ENCODE results near the gene ARMC2. TPM values are rescaled to one million over a fixed set of nuclear protein-coding genes. Genes with fewer than 3 reads are reported as not detected.

ARMC2 gene
- total and polyA plus RNA-seq, 5 donors, result 3.7 to 16.2 (median 12.7) TPM

DNA sequence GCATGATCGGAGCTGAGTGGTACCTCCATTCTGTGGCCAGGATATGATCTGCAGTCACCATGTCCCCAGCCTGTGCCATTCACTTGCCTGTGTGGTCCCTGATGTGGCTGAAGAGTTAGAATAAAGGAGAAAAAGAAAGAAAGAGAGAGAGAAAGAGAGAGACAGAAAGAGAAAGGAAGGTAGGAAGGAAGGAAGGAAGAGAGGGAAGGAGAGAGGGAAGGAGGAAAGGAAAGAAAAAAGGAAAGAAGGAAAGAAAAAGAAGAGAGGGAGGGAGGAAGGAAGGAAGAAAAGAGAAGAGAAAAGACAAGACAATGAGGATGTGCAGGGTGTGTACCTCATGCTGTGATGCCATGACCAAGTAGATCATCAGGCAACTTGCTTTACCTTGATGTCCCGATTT is 22.1 kb downstream of the ARMC2 start:
- no peak overlapping the region for H3K4me3 ChIP-seq (ENCODE audit: low read length)
- no peaks in the 10 kb centered on the region for H3K27me3 ChIP-seq (ENCODE audit: control insufficient read depth, insufficient read depth)
- DNase-seq, result no peak
- H3K4me1 ChIP-seq (ENCODE audit: control insufficient read depth, insufficient read depth, low read length), result peaks cover 11% of the 10 kb centered on the region
- no peak for ATAC-seq
- intact Hi-C loops (cut with DNase I), result no loop called here
- WGBS, result 96% methylated on average over 2 of the region's 2 CpGs
- no peaks in the 10 kb centered on the region for H3K9me3 ChIP-seq (ENCODE audit: control insufficient read depth, low read length)
- H3K27ac ChIP-seq (ENCODE audit: low read length), result no peak overlapping the region

DNA sequence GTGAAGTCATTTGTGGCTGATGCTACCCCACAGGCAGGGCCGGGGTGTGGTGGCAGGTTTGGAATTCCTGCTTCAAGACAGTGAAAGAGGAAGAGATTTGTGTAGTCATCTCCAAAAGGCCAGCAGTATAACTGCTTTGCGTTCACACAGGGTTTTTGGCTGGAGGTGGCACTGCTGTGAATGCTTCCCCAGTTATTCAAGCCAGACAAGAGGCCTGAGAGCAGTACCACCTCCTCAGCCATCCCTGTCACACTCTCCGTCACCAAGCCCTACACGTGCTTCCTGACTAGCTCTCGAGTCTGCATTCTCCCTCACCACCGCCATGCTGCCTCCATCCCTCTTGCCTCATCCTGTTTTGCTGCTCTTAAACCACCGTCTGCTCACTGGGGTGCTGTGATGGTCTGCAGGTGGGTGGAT is 23.9 kb downstream of the ARMC2 start:
- 62% methylated on average over 7 of the region's 7 CpGs for WGBS
- H3K9me3 ChIP-seq (ENCODE audit: control insufficient read depth, low read length), result no peaks in the 10 kb centered on the region
- DNase-seq (no peak), ATAC-seq (no peak)
- no peaks in the 10 kb centered on the region for H3K27me3 ChIP-seq (ENCODE audit: control insufficient read depth, insufficient read depth)
- peaks cover 11% of the 10 kb centered on the region for H3K4me1 ChIP-seq (ENCODE audit: control insufficient read depth, insufficient read depth, low read length)
- H3K27ac ChIP-seq (ENCODE audit: low read length), result peak overlapping the region; percentile 14
- H3K4me3 ChIP-seq (ENCODE audit: low read length), result no peak overlapping the region
- intact Hi-C loops (cut with DNase I), result no loop called here

DNA sequence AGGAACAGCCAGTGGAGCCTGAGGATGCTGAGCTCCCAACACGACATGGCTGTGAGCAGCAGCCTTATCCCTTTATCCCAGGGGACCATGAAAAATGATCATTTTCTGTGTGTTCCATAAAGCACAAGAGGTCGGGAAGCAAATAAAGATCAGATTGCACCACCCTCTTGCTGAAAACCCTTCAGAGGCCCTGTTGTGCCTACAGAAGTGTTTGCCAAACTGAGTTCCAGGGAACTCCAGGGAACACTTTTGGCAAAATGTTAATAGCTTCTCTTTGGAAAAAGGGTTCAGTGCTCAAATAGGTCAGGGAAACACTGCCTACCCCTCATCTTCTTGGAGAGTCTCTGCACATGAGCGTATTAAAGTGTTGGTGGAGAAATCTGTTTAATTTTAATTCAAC is 24.4 kb downstream of the ARMC2 start:
- ATAC-seq (no peak), DNase-seq (no peak)
- no peaks in the 10 kb centered on the region for H3K27me3 ChIP-seq (ENCODE audit: control insufficient read depth, insufficient read depth)
- H3K9me3 ChIP-seq (ENCODE audit: control insufficient read depth, low read length), result no peaks in the 10 kb centered on the region
- H3K27ac ChIP-seq (ENCODE audit: low read length), result peak overlapping the region; percentile 14
- WGBS, result 66% methylated on average over 3 of the region's 3 CpGs
- intact Hi-C loops (cut with DNase I), result no loop called here
- no peak overlapping the region for H3K4me3 ChIP-seq (ENCODE audit: low read length)
- peaks cover 11% of the 10 kb centered on the region for H3K4me1 ChIP-seq (ENCODE audit: control insufficient read depth, insufficient read depth, low read length)

DNA sequence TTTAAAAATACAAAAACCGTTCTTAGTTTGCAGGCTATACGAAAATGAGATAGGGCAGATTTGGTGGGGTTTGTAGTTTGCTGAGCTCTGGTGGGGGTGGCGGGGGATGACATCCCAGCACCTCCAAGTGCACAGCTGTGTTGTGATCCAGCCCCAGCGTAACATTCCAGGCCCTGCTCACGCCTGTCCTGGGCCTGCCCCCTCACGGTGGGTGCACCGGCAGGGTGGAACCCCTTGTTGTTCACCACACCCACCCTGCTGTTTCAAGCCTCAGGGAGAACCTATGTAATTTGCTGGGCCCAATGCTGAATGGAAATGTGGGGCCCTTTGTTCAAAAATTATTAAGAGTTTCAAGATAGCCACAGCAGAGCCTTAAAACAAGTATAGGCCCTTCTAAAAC is 25.0 kb downstream of the ARMC2 start:
- Histone ChIP-seq H3K27me3 (ENCODE audit: control insufficient read depth, insufficient read depth) (no peaks in the 10 kb centered on the region), H3K9me3 (ENCODE audit: control insufficient read depth, low read length) (no peaks in the 10 kb centered on the region), H3K4me1 (ENCODE audit: control insufficient read depth, insufficient read depth, low read length) (peaks cover 11% of the 10 kb centered on the region), H3K4me3 (ENCODE audit: low read length) (no peak overlapping the region), H3K27ac (ENCODE audit: low read length) (no peak overlapping the region)
- ATAC-seq (no peak), DNase-seq (no peak)
- 84% methylated on average over 7 of the region's 7 CpGs for WGBS
- intact Hi-C loops (cut with DNase I), result no loop called here

DNA sequence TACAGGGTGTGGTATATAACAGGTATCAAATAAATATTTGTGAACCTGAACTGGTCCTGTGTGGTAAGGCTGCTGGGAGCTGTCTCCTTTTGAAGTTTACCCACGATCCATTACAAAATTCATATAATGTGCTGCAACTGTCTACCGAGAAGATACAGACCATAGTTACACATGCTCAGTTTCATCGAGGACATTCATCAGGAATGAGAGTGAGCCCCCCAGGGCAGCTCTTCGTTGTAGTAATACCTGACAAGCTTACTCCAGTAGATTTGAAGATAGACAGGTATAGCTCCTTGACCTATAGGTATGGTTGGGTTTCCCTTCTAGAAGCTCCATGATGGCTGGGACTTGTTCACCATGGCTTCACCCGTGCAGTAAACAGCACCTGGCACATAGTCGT is 25.7 kb downstream of the ARMC2 start:
- no peaks in the 10 kb centered on the region for H3K9me3 ChIP-seq (ENCODE audit: control insufficient read depth, low read length)
- peaks cover 11% of the 10 kb centered on the region for H3K4me1 ChIP-seq (ENCODE audit: control insufficient read depth, insufficient read depth, low read length)
- intact Hi-C loops (cut with DNase I), result no loop called here
- ATAC-seq (no peak), DNase-seq (no peak)
- WGBS, result 80% methylated on average over 6 of the region's 6 CpGs
- H3K4me3 ChIP-seq (ENCODE audit: low read length), result no peak overlapping the region
- no peak overlapping the region for H3K27ac ChIP-seq (ENCODE audit: low read length)
- H3K27me3 ChIP-seq (ENCODE audit: control insufficient read depth, insufficient read depth), result no peaks in the 10 kb centered on the region

DNA sequence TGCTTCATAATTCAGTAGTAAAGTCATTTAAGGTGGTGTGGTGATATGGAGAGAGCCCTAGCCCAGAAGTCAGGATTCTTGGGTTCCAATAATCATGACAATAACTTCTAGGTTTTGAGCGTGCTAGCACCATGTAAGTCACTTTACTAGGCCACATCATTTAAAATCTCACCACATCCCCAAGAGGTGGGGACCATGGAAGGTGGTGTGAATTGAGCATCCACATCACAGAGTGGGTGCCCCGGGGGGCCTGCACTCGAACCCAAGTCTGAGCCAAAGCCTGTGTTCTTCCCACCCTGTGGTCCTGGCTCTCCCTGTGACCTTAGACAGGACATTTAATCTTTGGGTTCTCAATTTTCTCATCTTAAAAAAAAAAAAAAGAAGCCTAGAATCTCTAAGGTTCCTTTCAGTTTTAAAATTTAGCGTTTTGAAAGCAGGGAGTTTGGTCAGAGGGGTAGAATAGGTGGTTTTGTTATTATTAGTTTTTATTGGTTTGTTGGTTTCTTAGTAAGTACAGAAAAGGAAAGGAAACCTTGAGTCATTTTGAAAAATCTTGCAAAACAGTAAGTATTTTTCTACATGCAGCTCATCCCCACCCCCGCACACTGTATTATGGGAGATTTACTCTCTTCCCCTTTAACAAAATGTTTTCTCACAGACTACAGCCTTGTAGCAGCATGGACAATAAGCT is 26.4 kb downstream of the ARMC2 start:
- Histone ChIP-seq H3K27me3 (ENCODE audit: control insufficient read depth, insufficient read depth) (no peaks in the 10 kb centered on the region), H3K4me3 (ENCODE audit: low read length) (no peak overlapping the region), H3K9me3 (ENCODE audit: control insufficient read depth, low read length) (no peaks in the 10 kb centered on the region), H3K27ac (ENCODE audit: low read length) (peak overlapping the region; percentile 2), H3K4me1 (ENCODE audit: control insufficient read depth, insufficient read depth, low read length) (peaks cover 11% of the 10 kb centered on the region)
- 81% methylated on average over 5 of the region's 5 CpGs for WGBS
- peak in 1 of 3 donors; percentile 34 for DNase-seq
- ATAC-seq, result no peak
- intact Hi-C loops (cut with DNase I), result no loop called here

DNA sequence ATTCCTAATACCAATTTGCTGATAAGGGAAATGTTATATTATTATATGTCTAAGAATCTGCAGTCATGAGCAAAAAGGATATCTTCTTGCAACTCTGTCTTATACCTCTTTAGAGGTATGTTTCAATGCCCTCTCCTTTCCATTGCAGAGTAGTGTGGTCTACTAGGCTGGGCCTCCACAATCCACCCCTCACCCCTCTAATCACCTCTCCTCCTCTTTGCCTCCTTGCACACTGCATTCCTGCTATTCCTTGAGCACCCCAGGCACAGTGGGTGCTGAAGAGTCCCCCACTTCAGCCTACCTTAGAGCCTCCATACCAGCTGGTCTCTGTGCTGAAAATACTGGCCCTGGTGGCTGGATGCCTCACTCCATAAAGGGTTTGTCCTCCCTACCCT is 26.9 kb downstream of the ARMC2 start:
- no peak overlapping the region for H3K27ac ChIP-seq (ENCODE audit: low read length)
- DNase-seq (no peak), ATAC-seq (no peak)
- H3K4me3 ChIP-seq (ENCODE audit: low read length), result no peak overlapping the region
- peaks cover 11% of the 10 kb centered on the region for H3K4me1 ChIP-seq (ENCODE audit: control insufficient read depth, insufficient read depth, low read length)
- no peaks in the 10 kb centered on the region for H3K27me3 ChIP-seq (ENCODE audit: control insufficient read depth, insufficient read depth)
- no peaks in the 10 kb centered on the region for H3K9me3 ChIP-seq (ENCODE audit: control insufficient read depth, low read length)
- intact Hi-C loops (cut with DNase I), result no loop called here

DNA sequence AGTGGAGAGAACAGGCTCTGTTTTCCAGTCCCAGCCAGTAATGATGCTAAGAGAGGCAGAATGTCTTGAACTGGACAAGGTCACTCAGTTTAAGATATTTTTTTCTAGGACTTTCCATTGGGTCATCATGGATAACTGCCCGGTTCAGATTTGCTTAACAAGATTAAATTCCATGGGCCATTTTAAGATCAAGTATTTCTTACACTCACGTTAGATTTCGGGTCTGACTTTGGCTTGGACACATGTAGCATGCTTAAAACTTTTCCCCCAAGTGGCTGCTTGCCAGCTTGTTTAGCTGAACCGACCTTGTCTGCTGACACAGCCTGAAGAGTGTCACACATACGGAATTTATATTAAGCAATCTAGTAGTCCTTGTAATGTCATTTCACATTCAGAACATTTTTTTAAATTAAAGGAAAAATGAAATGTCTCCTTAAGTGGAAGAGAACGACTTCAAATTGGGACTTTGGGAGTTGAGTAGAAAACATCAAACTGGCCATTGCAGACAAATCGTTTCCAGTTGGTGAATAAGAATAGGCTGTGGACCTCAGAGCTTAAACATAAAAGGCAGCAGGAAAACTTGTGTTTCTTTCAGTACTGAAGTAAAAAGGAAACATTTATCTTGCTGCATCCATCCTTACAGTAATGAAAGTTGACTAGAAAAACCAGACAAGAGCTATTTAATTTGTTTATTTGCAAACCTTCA is 29.0 kb downstream of the ARMC2 start:
- H3K27ac ChIP-seq (ENCODE audit: low read length), result peak overlapping the region; percentile 64
- H3K4me1 ChIP-seq (ENCODE audit: control insufficient read depth, insufficient read depth, low read length), result peaks cover 8% of the 10 kb centered on the region
- H3K27me3 ChIP-seq (ENCODE audit: control insufficient read depth, insufficient read depth), result no peaks in the 10 kb centered on the region
- ATAC-seq, result peak; percentile 82 to 91
- intact Hi-C loops (cut with DNase I), result no loop called here
- no peak overlapping the region for H3K4me3 ChIP-seq (ENCODE audit: low read length)
- H3K9me3 ChIP-seq (ENCODE audit: control insufficient read depth, low read length), result no peaks in the 10 kb centered on the region
- DNase-seq, result peak; percentile 79 to 91 (median 84)
- 30% methylated on average over 7 of the region's 7 CpGs for WGBS

DNA sequence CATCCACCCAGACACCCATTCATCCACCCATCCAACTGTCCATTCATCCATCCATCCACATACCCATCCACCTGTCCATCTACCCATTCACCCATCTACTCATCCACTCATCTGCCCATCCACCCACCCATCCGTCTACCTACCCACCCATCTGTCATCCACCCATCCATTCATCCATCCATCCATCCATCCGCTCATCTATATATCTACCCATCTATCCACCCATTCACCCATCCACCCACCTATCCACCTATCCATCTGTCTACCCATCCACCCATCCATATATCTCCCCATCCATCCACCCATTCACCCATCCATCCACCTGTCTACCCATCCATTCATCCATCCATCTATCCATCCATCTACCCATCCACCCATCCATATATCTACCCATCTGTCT is 30.7 kb downstream of the ARMC2 start:
- Histone ChIP-seq H3K27me3 (ENCODE audit: control insufficient read depth, insufficient read depth) (no peaks in the 10 kb centered on the region), H3K4me3 (ENCODE audit: low read length) (no peak overlapping the region), H3K9me3 (ENCODE audit: control insufficient read depth, low read length) (no peaks in the 10 kb centered on the region), H3K4me1 (ENCODE audit: control insufficient read depth, insufficient read depth, low read length) (peaks cover 3% of the 10 kb centered on the region), H3K27ac (ENCODE audit: low read length) (no peak overlapping the region)
- ATAC-seq (no peak), DNase-seq (no peak)
- WGBS, result 98% methylated on average over 2 of the region's 2 CpGs
- intact Hi-C loops (cut with DNase I), result no loop called here

DNA sequence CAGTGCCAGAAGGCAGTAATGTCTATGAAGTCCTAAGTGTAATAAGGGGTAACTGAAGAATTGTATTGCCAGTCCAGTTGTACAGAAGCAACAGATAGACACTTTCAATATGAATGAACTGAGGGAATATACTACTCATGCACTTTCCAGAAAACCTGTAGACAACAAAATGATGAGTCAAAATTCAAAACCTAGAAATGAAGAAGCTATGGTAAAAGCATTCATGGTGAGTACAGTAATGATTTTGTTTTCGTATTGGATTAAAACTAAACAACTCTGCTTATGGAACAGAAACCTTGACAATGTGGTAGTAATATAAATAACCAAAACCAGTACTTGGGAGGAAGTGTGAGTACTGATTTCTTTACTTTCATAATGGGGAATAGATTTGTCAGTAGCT is 35.0 kb downstream of the ARMC2 start:
- Histone ChIP-seq H3K27me3 (ENCODE audit: control insufficient read depth, insufficient read depth) (no peaks in the 10 kb centered on the region), H3K27ac (ENCODE audit: low read length) (no peak overlapping the region), H3K4me1 (ENCODE audit: control insufficient read depth, insufficient read depth, low read length) (no peaks in the 10 kb centered on the region), H3K4me3 (ENCODE audit: low read length) (no peak overlapping the region), H3K9me3 (ENCODE audit: control insufficient read depth, low read length) (no peaks in the 10 kb centered on the region)
- WGBS, result 91% methylated on average over 1 of the region's 1 CpG
- ATAC-seq (no peak), DNase-seq (no peak)
- intact Hi-C loops (cut with DNase I), result no loop called here

DNA sequence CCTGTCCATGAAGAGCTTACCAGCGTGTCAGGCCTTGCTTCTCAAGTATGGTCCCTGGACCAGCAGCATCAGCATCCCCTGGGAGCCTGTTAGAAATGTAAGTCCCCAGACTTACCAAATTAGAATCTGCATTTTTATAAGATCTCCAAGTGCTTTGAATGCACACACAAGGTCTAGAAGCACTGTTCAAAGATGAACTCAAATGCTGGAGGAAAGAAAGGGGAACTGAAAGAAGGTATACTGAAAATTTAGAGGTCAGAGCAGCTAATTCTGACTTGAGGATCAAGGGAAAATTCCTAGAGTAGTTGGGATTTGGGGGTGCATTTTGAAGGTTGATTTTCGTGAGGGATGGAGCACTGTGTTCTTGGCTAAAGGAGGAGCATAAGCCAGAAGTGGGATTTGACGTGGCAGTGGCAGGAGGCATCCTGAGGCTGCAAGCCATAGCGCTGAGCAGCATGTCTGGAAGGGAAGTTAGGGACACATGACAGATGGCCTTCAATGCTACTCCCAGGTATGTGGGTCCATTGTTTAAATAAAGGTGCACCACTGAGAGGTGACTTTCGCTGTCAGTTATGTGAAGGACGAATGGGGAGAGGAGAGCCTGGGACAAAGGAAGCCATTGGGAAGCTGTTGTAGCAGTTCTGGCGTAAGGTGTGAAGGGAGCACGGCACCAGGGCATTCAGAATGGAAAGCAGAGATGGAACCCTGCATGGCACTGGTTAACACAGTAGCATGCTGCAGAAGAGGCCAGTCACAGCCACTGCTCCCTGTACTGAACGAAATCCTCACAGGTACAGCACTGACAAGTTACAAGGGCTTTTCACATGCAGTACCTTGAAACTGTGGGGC is 36.2 kb downstream of the ARMC2 start:
- intact Hi-C loops (cut with DNase I), result no loop called here
- Histone ChIP-seq H3K27ac (ENCODE audit: low read length) (no peak overlapping the region), H3K9me3 (ENCODE audit: control insufficient read depth, low read length) (no peaks in the 10 kb centered on the region), H3K27me3 (ENCODE audit: control insufficient read depth, insufficient read depth) (no peaks in the 10 kb centered on the region), H3K4me3 (ENCODE audit: low read length) (no peak overlapping the region), H3K4me1 (ENCODE audit: control insufficient read depth, insufficient read depth, low read length) (no peaks in the 10 kb centered on the region)
- DNase-seq (no peak), ATAC-seq (no peak)
- 85% methylated on average over 9 of the region's 9 CpGs for WGBS
